Fibroblast of skin of left quadriceps (primary cell): ENCODE results near the gene RPL13A.
"Not testable (repeated sequence)": the region's sequence is repeated elsewhere in the genome, so short reads cannot be mapped to it uniquely, and the experiment has no call there.

Experiments used
- DNase-seq, 2 experiments: peaks; one replicate each; pipeline ENCODE4 v3.0.0-alpha.2; 2013; ENCODE audit warnings: low read depth in 2 of 2

The RPL13A gene

GRCh38 chr19:49456326-49456725 is 31.1 kb upstream of the RPL13A start:
- DNase-seq, result no peak

GRCh38 chr19:49458567-49458903 is 28.9 kb upstream of the RPL13A start:
- no peak for DNase-seq

GRCh38 chr19:49459388-49459787 is 28.0 kb upstream of the RPL13A start:
- DNase-seq, result no peak

GRCh38 chr19:49461130-49461529 is 26.3 kb upstream of the RPL13A start:
- DNase-seq, result not testable (repeated sequence)

GRCh38 chr19:49461656-49462055 is 25.8 kb upstream of the RPL13A start:
- no peak for DNase-seq

- no peak for DNase-seq
Measured at GRCh38 chr19:49462492-49462891, 24.9 kb upstream of the RPL13A start.

- no peak for DNase-seq
Measured at GRCh38 chr19:49463960-49464740, 23.3 kb upstream of the RPL13A start.

GRCh38 chr19:49465371-49465770 is 22.0 kb upstream of the RPL13A start:
- DNase-seq, result no peak

GRCh38 chr19:49468199-49468598 is 19.2 kb upstream of the RPL13A start:
- DNase-seq, result no peak

GRCh38 chr19:49468746-49469447 is 18.5 kb upstream of the RPL13A start:
- no peak for DNase-seq

GRCh38 chr19:49469828-49470614 is 17.4 kb upstream of the RPL13A start:
- no peak for DNase-seq

GRCh38 chr19:49470615-49470978 is 16.8 kb upstream of the RPL13A start:
- no peak for DNase-seq

- DNase-seq, result no peak
Measured at GRCh38 chr19:49472936-49473335, 14.5 kb upstream of the RPL13A start.

- DNase-seq, result not testable (repeated sequence)
Measured at GRCh38 chr19:49473501-49473867, 13.9 kb upstream of the RPL13A start.

- peak in 1 of 2 experiments; percentile 44 for DNase-seq
Measured at GRCh38 chr19:49473868-49474541, 13.4 kb upstream of the RPL13A start, which contains the start of gene FLT3LG. TSS of gene FLT3LG (plus strand) at chr19:49474215. CDS start at chr19:49474640, 425 bp downstream.

GRCh38 chr19:49474542-49474924 is 12.9 kb upstream of the RPL13A start:
- no peak for DNase-seq

GRCh38 chr19:49475191-49475917 is 12.1 kb upstream of the RPL13A start:
- DNase-seq, result no peak

- DNase-seq, result no peak
Measured at GRCh38 chr19:49475995-49476880, 11.2 kb upstream of the RPL13A start.

- DNase-seq, result no peak
Measured at GRCh38 chr19:49479975-49480628, 7.3 kb upstream of the RPL13A start.
